H1 (cell line): ENCODE measurements around the gene BCL3. TPM values are rescaled to one million over a fixed set of nuclear protein-coding genes. Genes with fewer than 3 reads are reported as not detected.

Experiments
- CTCF ChIA-PET: fragments of 300-600 bp; sonication (Branson Sonifier 250); formaldehyde crosslinking; loops from one replicate; lab custom pipeline; 2021; ENCODE audit not compliant: partially characterized antibody; lab: Charles Lee
- POLR2A ChIA-PET: fragments of 300-600 bp; sonication (Branson Sonifier 250); formaldehyde crosslinking; loops from one replicate; lab custom pipeline; 2021; ENCODE audit warnings: inconsistent platforms; ENCODE audit not compliant: partially characterized antibody; lab: Charles Lee
- DNase-seq, 2 experiments: peaks; one replicate each; pipeline versions ENCODE4 v3.0.0 to v3.0.0-alpha.2; 2010 to 2022; ENCODE audit warnings: low spot score in 2 of 2, low read depth in 1 of 2, mixed read lengths in 1 of 2
- FAIRE-seq: peaks from 2 replicates; lab custom pipeline; 2011; peaks lifted over from hg19 to GRCh38; lab: Jason Lieb, UNC
- H2AFZ ChIP-seq: 2 replicates; pipeline ENCODE4 v1.8.1; 2012; ENCODE audit warnings: low read length, inconsistent platforms
- H2AK5ac ChIP-seq: 2 replicates; pipeline ENCODE4 v1.6.1; 2013; ENCODE audit warnings: low read depth, low read length
- H2BK120ac ChIP-seq: replicated peaks from 2 replicates; pipeline ENCODE3; 2013; ENCODE audit warnings: low read depth, low read length, inconsistent platforms
- H2BK12ac ChIP-seq: 2 replicates; pipeline ENCODE4 v1.6.1; 2013; ENCODE audit warnings: low read depth, low read length
- H2BK15ac ChIP-seq: 2 replicates; pipeline ENCODE4 v1.6.1; 2013; ENCODE audit warnings: low read length
- H2BK20ac ChIP-seq: 2 replicates; pipeline ENCODE4 v1.6.1; 2013; ENCODE audit warnings: low read length
- H2BK5ac ChIP-seq: 2 replicates; pipeline ENCODE4 v1.6.1; 2013; ENCODE audit warnings: low read depth, low read length
- H3K14ac ChIP-seq: 2 replicates; pipeline ENCODE4 v1.6.1; 2013; ENCODE audit warnings: inconsistent platforms; ENCODE audit not compliant: insufficient read length
- H3K18ac ChIP-seq: 2 replicates; pipeline ENCODE4 v1.6.1; 2013; ENCODE audit warnings: low read length; ENCODE audit errors: extremely low read depth
- H3K23ac ChIP-seq: 2 replicates; pipeline ENCODE4 v1.6.1; 2013; ENCODE audit warnings: inconsistent platforms; ENCODE audit not compliant: insufficient read length
- H3K23me2 ChIP-seq: 2 replicates; pipeline ENCODE4 v1.6.1; 2013; ENCODE audit warnings: low read depth, low read length
- H3K27ac ChIP-seq: 2 replicates; pipeline ENCODE4 v1.6.1; 2011; ENCODE audit warnings: low read depth, low read length, inconsistent platforms
- H3K27me3 ChIP-seq, 4 experiments: replicated peaks in 1 of 4; 1 replicate in 1 of 4; 2 replicates in 3 of 4; pipeline versions ENCODE4 v1.6.1 to v1.8.1; 2011 to 2013; ENCODE audit warnings: low read length in 3 of 4, mild to moderate bottlenecking in 3 of 4, inconsistent platforms in 2 of 4, mixed read lengths in 2 of 4, moderate library complexity in 1 of 4; ENCODE audit not compliant: control insufficient read depth in 3 of 4, insufficient read depth in 3 of 4; ENCODE audit errors: extremely low read depth in 1 of 4
- H3K36me3 ChIP-seq, 4 experiments: 2 replicates each; pipeline versions ENCODE4 v1.6.1 to v1.8.1; 2011 to 2013; ENCODE audit warnings: mild to moderate bottlenecking in 4 of 4, low read length in 3 of 4, moderate library complexity in 2 of 4, control low read depth in 1 of 4, inconsistent platforms in 1 of 4; ENCODE audit not compliant: insufficient read depth in 4 of 4, control insufficient read depth in 2 of 4
- H3K4ac ChIP-seq: replicated peaks from 2 replicates; pipeline ENCODE3; 2013; ENCODE audit warnings: low read length, low read depth, mixed read lengths, inconsistent platforms; ENCODE audit not compliant: insufficient read length
- H3K4me1 ChIP-seq, 4 experiments: replicated peaks in 1 of 4; 1 replicate in 1 of 4; 2 replicates in 3 of 4; pipeline versions ENCODE4 v1.6.1 to v1.8.1; 2011 to 2013; ENCODE audit warnings: low read length in 3 of 4, inconsistent platforms in 2 of 4, mixed read lengths in 1 of 4; ENCODE audit not compliant: insufficient read depth in 4 of 4, control insufficient read depth in 3 of 4
- H3K4me2 ChIP-seq, 2 experiments: 2 replicates each; pipeline versions ENCODE4 v1.6.1 to v1.8.1; 2011 to 2013; ENCODE audit warnings: low read depth in 2 of 2, low read length in 2 of 2, control low read depth in 1 of 2, inconsistent platforms in 1 of 2, mild to moderate bottlenecking in 1 of 2; ENCODE audit not compliant: insufficient read depth in 1 of 2
- H3K4me3 ChIP-seq, 4 experiments: fragments of 200-600, 300-600 bp in 1 of 4; sonication (generic), shearing (Covaris generic), sonication (Bioruptor Twin) in 1 of 4; 2 replicates each; pipeline versions ENCODE4 v1.5.1 to v1.8.1; 2011 to 2016; ENCODE audit warnings: low read length in 4 of 4, low read depth in 3 of 4, control low read depth in 2 of 4, inconsistent platforms in 2 of 4, mild to moderate bottlenecking in 2 of 4, mixed read lengths in 1 of 4, moderate library complexity in 1 of 4; ENCODE audit not compliant: insufficient read depth in 2 of 4; ENCODE audit errors: extremely low read depth in 1 of 4
- H3K56ac ChIP-seq: replicated peaks from 2 replicates; pipeline ENCODE3; 2013; ENCODE audit warnings: low read depth, mild to moderate bottlenecking, mixed read lengths, low read length, inconsistent platforms; ENCODE audit not compliant: insufficient read length
- H3K79me1 ChIP-seq: 2 replicates; pipeline ENCODE4 v1.6.1; 2013; ENCODE audit warnings: low read depth, low read length, control low read depth
- H3K79me2 ChIP-seq, 2 experiments: 2 replicates each; pipeline versions ENCODE4 v1.6.1 to v1.8.1; 2012 to 2013; ENCODE audit warnings: low read length in 2 of 2, mild to moderate bottlenecking in 2 of 2, inconsistent platforms in 1 of 2; ENCODE audit not compliant: insufficient read depth in 2 of 2, control insufficient read depth in 1 of 2
- H3K9ac ChIP-seq, 4 experiments: replicated peaks in 1 of 4; 1 replicate in 1 of 4; 2 replicates in 3 of 4; pipeline versions ENCODE4 v1.6.1 to v1.8.1; 2011 to 2013; ENCODE audit warnings: low read depth in 3 of 4, low read length in 3 of 4, control low read depth in 2 of 4, mild to moderate bottlenecking in 2 of 4, moderate library complexity in 2 of 4, inconsistent platforms in 1 of 4; ENCODE audit errors: extremely low read depth in 1 of 4
- H3K9me3 ChIP-seq, 2 experiments: 2 replicates each; pipeline versions ENCODE4 v1.6.1 to v1.8.1; 2012 to 2013; ENCODE audit warnings: mild to moderate bottlenecking in 2 of 2, moderate library complexity in 2 of 2, control low read depth in 1 of 2, inconsistent platforms in 1 of 2, low read depth in 1 of 2, low read length in 1 of 2, mixed read lengths in 1 of 2; ENCODE audit not compliant: insufficient read depth in 2 of 2
- H4K20me1 ChIP-seq, 2 experiments: replicated peaks in 1 of 2; 2 replicates each; pipeline versions ENCODE3 to v1.8.1; 2011 to 2013; ENCODE audit warnings: inconsistent platforms in 2 of 2, low read length in 2 of 2, mild to moderate bottlenecking in 1 of 2; ENCODE audit not compliant: insufficient read depth in 2 of 2, control insufficient read depth in 1 of 2
- H4K5ac ChIP-seq: 2 replicates; pipeline ENCODE4 v1.6.1; 2013; ENCODE audit warnings: low read length, low read depth, mixed read lengths, inconsistent platforms; ENCODE audit not compliant: insufficient read length
- H4K8ac ChIP-seq: 2 replicates; pipeline ENCODE4 v1.8.0; 2013; ENCODE audit warnings: mild to moderate bottlenecking, moderate library complexity, low read length, inconsistent platforms; ENCODE audit not compliant: insufficient read depth; ENCODE audit errors: extremely low read depth
- H4K91ac ChIP-seq: replicated peaks from 2 replicates; pipeline ENCODE3; 2013; ENCODE audit warnings: low read length, mixed read lengths, inconsistent platforms; ENCODE audit not compliant: insufficient read length
- ASH2L ChIP-seq: fragments of 200-600, 300-600 bp; sonication (generic); IDR thresholded peaks from one replicate; pipeline ENCODE4 v1.7.1; 2017; ENCODE audit warnings: low read length
- CTBP2 ChIP-seq: IDR thresholded peaks from 2 replicates; pipeline ENCODE4 v1.7.0; 2011; ENCODE audit warnings: borderline replicate concordance, mild to moderate bottlenecking, moderate library complexity, mixed read lengths, low read length; ENCODE audit not compliant: insufficient read depth, insufficient read length
- PHF8 ChIP-seq: fragments of 200-600 bp; sonication (generic); conservative IDR thresholded peaks from 2 replicates; pipeline ENCODE4 v1.7.1; 2012; ENCODE audit warnings: low read depth, mild to moderate bottlenecking, inconsistent platforms, low read length, moderate library complexity
- RFX5 ChIP-seq: IDR thresholded peaks from 2 replicates; pipeline ENCODE4 v1.6.1; 2011; ENCODE audit warnings: low read depth, low read length, improper control_type of control experiment, borderline replicate concordance
- SIN3A ChIP-seq, 2 experiments: IDR thresholded peaks in 1 of 2; conservative IDR thresholded peaks in 1 of 2; 2 replicates each; pipeline ENCODE4 v1.6.1; 2011 to 2012; ENCODE audit warnings: low read length in 2 of 2, improper control_type of control experiment in 1 of 2, low read depth in 1 of 2, mild to moderate bottlenecking in 1 of 2
- SIX5 ChIP-seq: IDR thresholded peaks from 2 replicates; pipeline ENCODE4 v1.6.1; 2011; ENCODE audit warnings: mild to moderate bottlenecking, low read depth, low read length
- SRF ChIP-seq: IDR thresholded peaks from 2 replicates; pipeline ENCODE4 v1.6.1; 2011; ENCODE audit warnings: mild to moderate bottlenecking, low read depth, low read length, moderate library complexity
- TEAD4 ChIP-seq: IDR thresholded peaks from 2 replicates; pipeline ENCODE4 v1.6.1; 2012; ENCODE audit warnings: low read depth, low read length, inconsistent platforms, mixed read lengths
- YY1 ChIP-seq: IDR thresholded peaks from 2 replicates; pipeline ENCODE4 v1.6.1; 2011; ENCODE audit warnings: low read depth, mild to moderate bottlenecking, low read length
- ZNF274 ChIP-seq: IDR thresholded peaks from 2 replicates; pipeline ENCODE4 v1.7.0; 2012; ENCODE audit warnings: low read length, borderline replicate concordance; ENCODE audit errors: extremely low read depth
- WGBS, 2 experiments: shearing (Covaris generic) in 1 of 2; methylation state at CpG; one replicate each; pipeline versions ENCODE4 v1.1.6 to v1.1.7; 2013 to 2015; ENCODE audit warnings: low lambda C conversion rate in 2 of 2, mixed read lengths in 2 of 2, inconsistent platforms in 1 of 2, low coverage in 1 of 2, missing lambda C conversion rate in 1 of 2; ENCODE audit not compliant: insufficient replicate concordance in 2 of 2, insufficient coverage in 1 of 2, insufficient read length in 1 of 2; ENCODE audit errors: extremely low coverage in 1 of 2, missing lambda C conversion rate in 1 of 2; 5-methylcytosine and 5-hydroxymethylcytosine counted together
- polyA plus RNA-seq, 7 experiments: library from polyadenylated mRNA; depleted of rRNA in 3 of 7; stranded (reverse) in 5 of 7; unstranded in 2 of 7; fragments of >200 nt in 5 of 7; fragments of 200-250 nt in 2 of 7; gene quantifications; 1 replicate in 5 of 7; 2 replicates in 1 of 7; 4 replicates in 1 of 7; pipeline versions ENCODE4 v1.2.1 to v1.2.3, GENCODE V29; 2011 to 2013; ENCODE audit warnings: missing spikeins in 2 of 7, mixed read lengths in 2 of 7
- total RNA-seq: library from RNA; stranded (reverse); fragmentation: NEBNext Ultra II Directional; extraction: Animal tissue kit (Norgen Biotek cat#: 25700); gene quantifications from 2 replicates; pipeline ENCODE4 v1.2.1, GENCODE V29; 2021

The BCL3 gene
- total and polyA plus RNA-seq, 2 of the 8 experiments (the other 6 are each of a cell fraction or from before 2014, with no cell fraction given): 0.88 to 2.4 TPM

DNA sequence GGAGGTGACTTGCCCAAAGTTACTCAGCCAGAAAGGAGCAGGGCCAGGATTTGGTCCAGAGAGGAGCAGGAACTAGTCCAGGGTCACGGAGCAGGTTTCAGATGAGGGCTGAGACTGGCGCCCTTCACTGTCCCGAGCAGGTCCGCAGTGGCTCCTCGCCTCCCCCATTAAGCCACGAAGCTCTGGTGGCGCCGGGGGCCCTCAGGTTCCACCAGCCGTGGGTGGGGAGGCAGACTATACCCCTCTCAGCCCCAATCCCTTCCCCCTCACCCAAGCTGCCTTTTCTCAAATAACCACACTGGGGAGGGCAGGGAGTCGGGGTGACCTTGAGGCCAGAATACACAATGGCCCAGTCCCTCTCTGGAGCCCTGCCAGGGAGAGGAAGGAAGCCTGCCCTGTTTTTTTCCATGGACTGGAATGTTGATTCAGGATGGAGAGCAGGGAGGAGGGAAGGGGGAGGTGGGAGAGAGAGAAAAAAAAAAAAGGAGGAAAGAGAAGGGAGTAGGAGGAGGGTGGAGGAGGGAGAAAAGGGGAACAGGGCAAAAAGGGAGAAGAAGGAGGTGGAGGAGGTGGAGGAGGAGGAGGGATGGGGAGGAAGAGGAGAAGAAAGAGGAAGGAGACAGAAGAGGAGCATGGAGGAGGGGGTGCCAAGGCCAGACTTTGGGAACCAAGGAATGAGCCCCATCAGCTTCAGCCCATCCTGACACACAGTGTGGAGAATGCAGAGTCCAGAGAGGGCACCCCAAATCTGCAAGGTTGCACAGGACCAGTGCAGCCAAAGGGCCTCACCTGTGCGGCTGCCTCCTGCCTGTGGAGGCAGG lies 29.9 kb upstream of the BCL3 start:
- H2BK15ac ChIP-seq: peak overlapping the region; percentile 99
- H3K4me3 ChIP-seq: peak overlapping the region in 3 of 4 experiments; percentile 31 to 45 (median 32); a peak in 6 of 8 replicates
- H2AFZ ChIP-seq: 0 out of 2 replicates have a peak overlapping the region, but pooled peaks have one; percentile 16
- H3K4ac ChIP-seq: peak overlapping the region; percentile 30
- POLR2A ChIA-PET: interaction anchor here (0.7 to 1.5 kb wide), 7 partner anchors 10 to 187 kb away, joined by 3 to 5 read pairs (median 3); partner anchors contain the start of gene APOE
- WGBS, 2 experiments: 22% methylated on average over 11 of the region's 11 CpGs; no CpG with 5 or more reads in 1 of the 2 experiments
- H3K4me1 ChIP-seq: peaks cover 0 to 12% (median 8%) of the 10 kb centered on the region in 4 experiments; a peak in 6 of 7 replicates
- peak overlapping the region; percentile 87 for H2AK5ac ChIP-seq
- peak overlapping the region in 3 of 4 experiments; percentile 6 to 73 (median 54); a peak in 5 of 7 replicates for H3K9ac ChIP-seq
- H3K79me1 ChIP-seq: no peaks in the 10 kb centered on the region
- peak overlapping the region; percentile 93; the same call in 1 of the 2 replicates for H2BK20ac ChIP-seq
- H3K56ac ChIP-seq: peak overlapping the region; percentile 52
- H3K23ac ChIP-seq: no peak overlapping the region
- peak overlapping the region; percentile 91 for H3K27ac ChIP-seq
- no peaks in the 10 kb centered on the region for H3K79me2 ChIP-seq
- H3K18ac ChIP-seq: peak overlapping the region; percentile 83
- H3K14ac ChIP-seq: no peak overlapping the region
- H2BK120ac ChIP-seq: peak overlapping the region; percentile 93
- H3K23me2 ChIP-seq: no peaks in the 10 kb centered on the region; the same call in 1 of the 2 replicates
- DNase-seq (peak in 1 of 2 experiments; percentile 74), FAIRE-seq (no peak)
- H4K20me1 ChIP-seq: no peaks in the 10 kb centered on the region
- H4K91ac ChIP-seq: peak overlapping the region; percentile 98
- peak overlapping the region; percentile 91; the same call in 1 of the 2 replicates for H4K8ac ChIP-seq
- CTCF ChIA-PET: interaction anchor here (0.6 to 20.6 kb wide), 6 partner anchors 12 to 1415 kb away, joined by 3 to 468 read pairs (median 3); no protein-coding TSS in a partner anchor
- H3K36me3 ChIP-seq: no peaks in the 10 kb centered on the region; a peak in 1 of 8 replicates
- H3K4me2 ChIP-seq: peak overlapping the region; percentile 39 to 64
- H3K27me3 ChIP-seq: no peaks in the 10 kb centered on the region
- peaks cover 8 to 14% of the 10 kb centered on the region in 2 experiments for H3K9me3 ChIP-seq
- peak overlapping the region; percentile 95 for H2BK12ac ChIP-seq
- peak overlapping the region; percentile 27 for H4K5ac ChIP-seq
- H2BK5ac ChIP-seq: peak overlapping the region; percentile 98
- TF ChIP-seq SRF (no peak), YY1 (no peak), TEAD4 (peak; percentile 83), ASH2L (peak; percentile 53), SIX5 (no peak), PHF8 (no peak), ZNF274 (no peak), CTBP2 (no peak), RFX5 (no peak), SIN3A (conservative IDR thresholded peaks at IDR 0.05 in 1 of 2, IDR thresholded peaks at IDR 0.05 in 1 of 2; ENCODE audit: low read depth in 1 of 2, low read length in 2 of 2) (no peak)
